ENCODE results near the gene FBXO41.

FBXO41 gene

DNA sequence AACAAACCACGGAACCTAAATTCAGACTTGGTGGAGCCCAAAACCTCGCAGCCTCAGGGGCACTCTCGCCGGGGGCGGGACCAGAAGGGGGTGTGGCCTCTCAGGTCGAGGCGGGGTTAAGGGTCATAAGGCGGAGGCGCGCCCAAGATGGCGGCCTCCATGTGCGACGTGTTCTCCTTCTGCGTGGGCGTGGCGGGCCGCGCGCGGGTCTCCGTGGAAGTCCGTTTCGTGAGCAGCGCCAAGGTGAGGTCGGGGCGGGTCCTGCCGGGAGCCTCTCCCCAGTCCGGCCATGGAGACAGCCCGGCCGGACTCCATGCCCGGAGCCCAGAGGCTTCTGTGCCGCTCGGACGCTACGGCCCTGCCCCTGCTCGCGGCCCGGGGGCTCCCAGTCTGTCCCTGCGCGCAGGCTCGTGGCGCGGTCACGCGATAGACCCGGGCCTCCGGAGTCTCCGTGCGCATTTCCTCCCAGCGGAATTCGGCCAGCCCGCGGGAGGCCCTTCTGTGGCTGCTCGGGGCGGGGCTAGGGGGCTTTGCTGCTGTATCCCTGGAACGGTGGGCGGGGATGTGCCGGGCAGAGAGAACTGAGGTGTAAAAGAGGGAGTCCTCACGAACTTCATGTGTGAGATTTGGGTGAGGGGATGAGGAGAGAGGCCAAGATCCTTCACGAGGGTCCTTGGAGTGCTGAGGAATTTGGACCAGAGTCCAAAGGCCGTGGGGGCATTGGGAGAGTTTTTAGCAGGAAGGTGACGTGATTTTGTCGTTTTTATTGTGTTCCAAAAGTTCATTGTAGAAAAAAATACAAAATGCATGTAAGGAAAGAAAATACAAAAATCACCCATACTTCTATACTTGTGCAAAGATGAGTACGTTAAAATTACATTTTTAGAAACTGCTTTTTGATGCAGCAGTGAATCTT lies 69.9 kb downstream of the FBXO41 start, which contains the start of gene SMYD5:
SMYD5 (plus strand) TSS at position 126 of the 916 bp plus-strand sequence; CDS start at position 148, 22 bp downstream.
- DNase-seq (ENCODE audit: low read depth): peak; percentile 83

DNA sequence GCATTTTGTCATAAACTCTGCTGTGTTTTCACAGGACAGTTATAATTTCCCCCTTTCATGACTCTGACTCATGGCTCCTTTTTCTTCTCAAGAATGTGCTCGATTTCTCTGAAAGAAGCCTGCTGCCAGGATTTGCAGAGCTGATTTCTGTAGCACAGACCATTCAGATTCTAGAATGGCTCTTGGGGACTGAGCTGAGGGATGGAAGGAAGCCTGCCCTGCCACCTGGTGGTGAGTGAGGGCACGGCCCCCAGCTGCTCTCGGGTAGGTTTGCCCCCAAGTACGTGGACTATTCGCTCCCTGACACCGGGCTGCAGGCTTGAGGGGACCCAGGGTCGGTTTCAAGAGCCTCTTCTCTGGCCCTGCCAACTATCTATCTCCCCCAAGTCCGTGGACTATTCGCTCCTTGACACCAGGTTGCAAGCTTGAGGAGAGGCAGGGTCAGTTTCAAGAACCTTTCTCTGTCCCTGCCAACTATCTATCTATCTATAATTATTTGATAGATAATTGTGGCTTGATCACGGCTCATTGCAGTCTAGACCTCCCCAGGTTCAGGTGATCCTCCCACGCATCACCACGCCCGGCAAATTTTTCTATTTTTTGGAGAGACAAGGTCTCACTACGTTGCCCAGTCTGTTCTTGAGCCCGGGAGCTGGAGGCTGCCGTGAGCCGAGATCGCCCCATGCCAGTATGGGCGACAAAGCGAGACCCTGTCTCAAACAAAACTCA lies 71.7 kb downstream of the FBXO41 start:
- DNase-seq (ENCODE audit: low read depth): peak; percentile 87

DNA sequence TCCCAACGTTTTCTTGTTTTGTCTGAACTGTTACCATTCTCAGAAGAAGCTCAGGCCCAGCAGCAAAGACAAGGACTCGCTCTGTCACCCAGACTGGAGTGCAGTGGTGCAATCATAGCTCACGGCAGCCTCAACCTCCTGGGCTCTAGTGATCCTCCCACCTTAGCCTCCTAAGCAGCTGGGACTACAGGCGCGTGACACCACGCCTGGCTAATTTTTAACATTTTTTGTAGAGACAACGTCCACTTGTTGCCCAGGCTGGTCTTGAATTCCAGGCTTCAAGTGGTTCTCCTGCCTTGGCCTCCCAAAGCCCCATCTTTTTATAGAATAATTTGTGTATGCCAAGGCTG lies 72.2 kb downstream of the FBXO41 start:
- no peak for DNase-seq (ENCODE audit: low read depth)

DNA sequence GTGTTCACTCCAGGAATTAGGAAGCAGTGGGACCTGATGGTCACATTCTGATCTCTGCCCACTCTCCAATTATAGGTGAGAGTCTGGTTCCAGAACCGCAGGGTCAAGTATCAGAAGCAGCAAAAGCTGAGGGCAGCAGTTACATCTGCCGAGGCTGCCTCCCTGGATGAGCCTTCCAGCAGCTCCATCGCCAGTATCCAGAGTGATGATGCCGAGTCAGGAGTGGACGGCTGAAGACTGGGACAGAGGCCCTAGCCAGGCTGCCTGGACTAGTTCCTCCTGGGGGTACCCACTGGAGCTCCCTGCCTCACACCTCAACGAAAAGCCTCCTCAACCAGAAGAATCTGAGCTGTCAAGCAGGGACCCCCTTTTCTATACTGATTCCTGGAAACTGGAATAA lies 73.6 kb downstream of the FBXO41 start:
- DNase-seq (ENCODE audit: low read depth): no peak

DNA sequence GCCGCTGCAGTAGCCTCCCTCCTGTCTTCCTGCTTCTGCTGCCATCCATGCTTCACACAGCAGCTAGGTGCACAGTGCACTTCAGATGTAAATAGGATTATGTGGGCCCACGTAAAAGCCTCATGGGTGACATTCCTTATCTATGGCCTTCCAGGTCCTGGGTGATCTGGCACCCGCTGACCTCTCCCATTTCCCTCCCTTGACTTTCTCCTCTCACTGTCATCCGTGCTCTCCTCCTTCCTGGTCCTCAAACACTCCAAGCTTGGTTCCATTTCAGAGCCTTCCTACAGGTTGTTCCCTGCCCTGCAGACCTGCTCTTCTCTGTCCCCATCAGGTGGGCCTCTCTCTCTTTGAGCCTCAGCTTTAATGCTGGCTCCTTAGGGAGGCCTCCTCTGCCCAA lies 74.3 kb downstream of the FBXO41 start:
- DNase-seq (ENCODE audit: low read depth): no peak

DNA sequence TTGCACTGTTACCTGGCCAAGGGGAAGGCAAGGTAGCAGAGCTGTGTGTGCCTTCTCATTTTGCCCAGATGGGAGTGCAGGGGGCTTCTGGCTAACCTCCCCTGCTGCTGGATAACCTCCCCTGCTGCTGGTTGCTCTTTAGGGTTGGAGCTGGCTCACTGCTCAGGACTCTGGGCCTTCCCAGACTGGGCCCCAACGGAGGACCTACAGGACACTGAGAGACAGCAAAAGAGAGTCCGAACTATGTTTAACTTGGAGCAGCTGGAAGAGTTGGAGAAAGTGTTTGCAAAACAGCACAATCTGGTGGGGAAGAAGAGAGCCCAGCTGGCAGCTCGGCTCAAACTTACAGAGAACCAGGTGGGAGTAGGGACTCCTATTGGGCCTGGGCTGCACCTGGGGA lies 76.0 kb downstream of the FBXO41 start:
- DNase-seq (ENCODE audit: low read depth): no peak

DNA sequence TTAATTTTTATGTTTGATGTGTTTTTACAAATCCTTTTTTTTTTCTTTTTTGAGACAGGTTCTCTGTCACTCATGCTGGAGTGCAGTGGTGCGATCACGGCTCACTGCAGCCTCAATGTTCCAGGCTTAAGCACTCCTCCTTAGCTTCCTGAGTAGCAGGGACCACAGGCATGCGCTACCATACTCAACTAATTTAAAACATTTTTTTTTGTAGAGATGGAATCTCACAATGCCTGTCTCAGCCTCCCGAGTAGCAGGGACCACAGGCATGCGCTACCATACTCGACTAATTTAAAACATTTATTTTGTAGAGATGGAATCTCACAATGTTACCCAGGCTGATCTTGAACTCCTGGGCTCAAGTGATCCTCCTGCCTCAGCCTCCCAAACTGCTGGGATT lies 78.7 kb downstream of the FBXO41 start:
- peak; percentile 79 for DNase-seq (ENCODE audit: low read depth)
